ENCODE data around the gene PDZD2. TPM values are rescaled to one million over a fixed set of nuclear protein-coding genes. Genes with fewer than 3 reads are reported as not detected.

Gene PDZD2
- total and polyA plus RNA-seq, 9 donors = 21.2 to 58.2 (median 37.8) TPM

DNA sequence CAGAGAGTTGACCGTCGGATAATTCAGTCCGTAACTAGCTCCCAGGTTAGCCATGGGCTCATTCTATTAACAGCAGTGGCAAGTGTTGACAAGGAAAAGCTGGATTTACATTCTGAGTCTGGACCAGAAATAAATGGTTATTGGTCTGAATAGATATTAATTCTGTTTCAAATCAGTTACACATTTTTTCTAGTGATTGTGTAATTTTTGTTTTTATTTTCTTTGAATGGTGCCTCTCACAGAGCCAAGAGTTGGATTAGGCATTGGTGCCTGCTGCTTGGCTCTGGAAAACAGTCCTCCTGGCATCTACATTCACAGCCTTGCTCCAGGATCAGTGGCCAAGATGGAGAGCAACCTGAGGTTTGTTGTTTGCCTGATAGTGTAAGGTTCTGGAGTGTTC is 420.1 kb downstream of the PDZD2 start:
- intact Hi-C loops (cut with DNase I) = no loop called here
- H3K4me3 ChIP-seq = no peak overlapping the region
- H3K9me3 ChIP-seq = no peaks in the 10 kb centered on the region
- no peaks in the 10 kb centered on the region for H3K36me3 ChIP-seq
- no peaks in the 10 kb centered on the region for H3K4me1 ChIP-seq (ENCODE audit: insufficient read depth)
- 97% methylated on average over 3 of the region's 3 CpGs for WGBS, 3 donors
- TF ChIP-seq EP300 (IDR thresholded peaks at IDR 0.05) (no peak), POLR2A (IDR thresholded peaks at IDR 0.05) (no peak)
- TF ChIP-seq, protein P1, sequence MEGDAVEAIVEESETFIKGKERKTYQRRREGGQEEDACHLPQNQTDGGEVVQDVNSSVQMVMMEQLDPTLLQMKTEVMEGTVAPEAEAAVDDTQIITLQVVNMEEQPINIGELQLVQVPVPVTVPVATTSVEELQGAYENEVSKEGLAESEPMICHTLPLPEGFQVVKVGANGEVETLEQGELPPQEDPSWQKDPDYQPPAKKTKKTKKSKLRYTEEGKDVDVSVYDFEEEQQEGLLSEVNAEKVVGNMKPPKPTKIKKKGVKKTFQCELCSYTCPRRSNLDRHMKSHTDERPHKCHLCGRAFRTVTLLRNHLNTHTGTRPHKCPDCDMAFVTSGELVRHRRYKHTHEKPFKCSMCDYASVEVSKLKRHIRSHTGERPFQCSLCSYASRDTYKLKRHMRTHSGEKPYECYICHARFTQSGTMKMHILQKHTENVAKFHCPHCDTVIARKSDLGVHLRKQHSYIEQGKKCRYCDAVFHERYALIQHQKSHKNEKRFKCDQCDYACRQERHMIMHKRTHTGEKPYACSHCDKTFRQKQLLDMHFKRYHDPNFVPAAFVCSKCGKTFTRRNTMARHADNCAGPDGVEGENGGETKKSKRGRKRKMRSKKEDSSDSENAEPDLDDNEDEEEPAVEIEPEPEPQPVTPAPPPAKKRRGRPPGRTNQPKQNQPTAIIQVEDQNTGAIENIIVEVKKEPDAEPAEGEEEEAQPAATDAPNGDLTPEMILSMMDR (IDR thresholded peaks at IDR 0.05) = no peak
- no peak for DNase-seq
- no peak overlapping the region for H3K27ac ChIP-seq
- H3K27me3 ChIP-seq = no peaks in the 10 kb centered on the region

DNA sequence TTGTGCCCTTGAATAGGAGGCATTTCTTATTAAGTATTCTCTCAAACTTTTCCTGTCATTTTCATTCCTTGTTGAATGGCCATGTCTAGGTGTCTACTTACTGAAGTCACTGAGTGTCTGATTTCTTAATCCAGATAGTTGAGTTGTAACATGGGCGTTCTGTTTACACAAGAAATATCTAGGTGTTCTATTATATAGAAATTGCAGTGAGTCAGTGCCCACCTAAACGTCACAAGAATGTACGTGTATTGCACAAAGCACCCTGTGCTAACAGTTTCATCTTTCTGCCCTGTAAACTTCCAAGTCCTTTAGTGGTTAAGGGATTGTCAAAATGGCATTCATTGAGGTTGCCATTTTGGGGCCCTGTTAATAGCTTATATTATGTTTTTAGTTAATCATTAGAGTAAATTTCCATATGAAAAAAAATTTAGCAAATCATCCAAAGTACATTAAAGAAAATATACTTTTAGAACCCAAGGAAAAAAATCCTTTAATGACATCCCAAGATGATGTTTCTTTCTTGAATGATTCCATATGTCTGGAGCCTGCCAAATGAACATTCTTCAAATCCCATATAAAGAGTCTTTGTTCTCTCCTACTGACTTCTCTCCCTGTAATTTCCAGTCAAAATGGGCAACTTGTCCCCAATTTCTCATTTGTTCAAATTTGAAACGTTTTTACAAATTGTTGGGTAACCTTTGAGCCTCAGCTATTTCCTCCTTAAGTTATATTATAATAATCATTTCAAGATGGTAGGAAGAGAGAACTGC is 421.0 kb downstream of the PDZD2 start:
- TF ChIP-seq, protein P1 (IDR thresholded peaks at IDR 0.05) = no peak
- 87 to 88% (median 87%) methylated on average over 4 of the region's 4 CpGs for WGBS, 3 donors
- Histone ChIP-seq H3K4me3 (no peak overlapping the region), H3K27me3 (no peaks in the 10 kb centered on the region), H3K27ac (no peak overlapping the region), H3K9me3 (no peaks in the 10 kb centered on the region), H3K36me3 (no peaks in the 10 kb centered on the region), H3K4me1 (ENCODE audit: insufficient read depth) (no peaks in the 10 kb centered on the region)
- DNase-seq = no peak
- intact Hi-C loops (cut with DNase I) = no loop called here

DNA sequence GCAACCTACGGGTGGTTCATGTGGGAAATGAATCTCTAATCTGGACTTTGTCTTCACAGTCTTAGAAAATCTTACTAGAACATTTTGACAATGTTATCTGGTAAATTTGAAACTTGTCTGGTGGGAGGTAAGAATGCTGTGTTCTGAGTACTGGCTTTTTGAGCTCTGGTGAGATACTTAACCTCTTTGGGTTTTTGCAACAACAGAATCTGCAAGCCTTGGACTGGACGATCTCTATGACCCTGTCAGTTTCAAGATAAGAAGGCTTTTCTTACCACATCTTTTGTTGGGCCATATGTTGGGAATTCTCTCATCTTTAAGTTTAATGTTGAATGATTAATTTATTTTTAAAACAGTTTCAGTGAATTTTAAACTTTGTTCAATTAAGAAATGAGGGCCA is 422.3 kb downstream of the PDZD2 start:
- no peaks in the 10 kb centered on the region for H3K9me3 ChIP-seq
- H3K36me3 ChIP-seq = no peaks in the 10 kb centered on the region
- H3K4me3 ChIP-seq = no peak overlapping the region
- H3K4me1 ChIP-seq (ENCODE audit: insufficient read depth) = no peaks in the 10 kb centered on the region
- 42 to 77% (median 69%) methylated on average over 2 of the region's 2 CpGs for WGBS, 3 donors
- H3K27ac ChIP-seq = no peak overlapping the region
- TF ChIP-seq, protein P1 (IDR thresholded peaks at IDR 0.05) = no peak
- TF ChIP-seq POLR2A (IDR thresholded peaks at IDR 0.05) = no peak
- TF ChIP-seq EP300 (IDR thresholded peaks at IDR 0.05) = no peak
- H3K27me3 ChIP-seq = no peaks in the 10 kb centered on the region
- DNase-seq = no peak
- intact Hi-C loops (cut with DNase I) = no loop called here

DNA sequence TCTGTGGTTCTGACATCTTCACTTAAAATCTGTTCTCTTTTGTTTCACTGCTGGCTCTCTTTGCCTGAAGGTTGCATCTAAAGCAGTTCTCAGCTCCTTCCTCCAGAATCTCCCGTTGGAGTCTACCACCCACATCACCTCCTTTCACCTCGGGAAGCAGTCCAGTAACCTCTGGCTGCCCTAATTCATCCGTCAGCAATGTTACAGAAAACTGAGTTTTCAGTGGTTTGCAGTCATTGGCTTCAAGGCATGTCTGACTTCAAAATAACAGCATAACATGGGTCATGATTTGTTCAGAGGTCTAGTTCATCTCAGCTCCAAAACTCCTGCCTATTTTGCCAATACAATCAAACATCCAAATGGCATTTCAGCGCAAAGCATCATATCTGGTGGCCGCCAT is 427.5 kb downstream of the PDZD2 start:
- Histone ChIP-seq H3K27ac (no peak overlapping the region), H3K9me3 (no peaks in the 10 kb centered on the region), H3K27me3 (no peaks in the 10 kb centered on the region), H3K4me1 (ENCODE audit: insufficient read depth) (peaks cover 2% of the 10 kb centered on the region), H3K4me3 (no peak overlapping the region), H3K36me3 (no peaks in the 10 kb centered on the region)
- WGBS, 3 donors = 65 to 71% (median 70%) methylated on average over 5 of the region's 5 CpGs
- no peak for DNase-seq
- TF ChIP-seq, protein P1 (IDR thresholded peaks at IDR 0.05) = no peak
- TF ChIP-seq POLR2A (IDR thresholded peaks at IDR 0.05) = no peak
- no peak for TF ChIP-seq EP300 (IDR thresholded peaks at IDR 0.05)
- intact Hi-C loops (cut with DNase I) = no loop called here
